GM19438 (cell line): ENCODE data around the gene KRTAP10-11.

Experiments
- ATAC-seq: cut with Tn5 transposase; IDR thresholded peaks from one replicate; pipeline ENCODE4 v1.9.1; 2021; ENCODE audit warnings: low read depth; ENCODE audit not compliant: unreplicated experiment

KRTAP10-11 gene

GRCh38 chr21:44692798-44693512 lies 46.7 kb downstream of the KRTAP10-11 start:
- no peak for ATAC-seq

- ATAC-seq, result no peak
Measured at GRCh38 chr21:44694776-44695175, 48.6 kb downstream of the KRTAP10-11 start.

- ATAC-seq, result no peak
Measured at GRCh38 chr21:44695184-44695583, 49.0 kb downstream of the KRTAP10-11 start.

GRCh38 chr21:44695641-44696040 lies 49.4 kb downstream of the KRTAP10-11 start:
- no peak for ATAC-seq

- no peak for ATAC-seq
Measured at GRCh38 chr21:44696572-44696971, 50.4 kb downstream of the KRTAP10-11 start.
